ENCODE data around the gene GALNT7.

Gene GALNT7

DNA sequence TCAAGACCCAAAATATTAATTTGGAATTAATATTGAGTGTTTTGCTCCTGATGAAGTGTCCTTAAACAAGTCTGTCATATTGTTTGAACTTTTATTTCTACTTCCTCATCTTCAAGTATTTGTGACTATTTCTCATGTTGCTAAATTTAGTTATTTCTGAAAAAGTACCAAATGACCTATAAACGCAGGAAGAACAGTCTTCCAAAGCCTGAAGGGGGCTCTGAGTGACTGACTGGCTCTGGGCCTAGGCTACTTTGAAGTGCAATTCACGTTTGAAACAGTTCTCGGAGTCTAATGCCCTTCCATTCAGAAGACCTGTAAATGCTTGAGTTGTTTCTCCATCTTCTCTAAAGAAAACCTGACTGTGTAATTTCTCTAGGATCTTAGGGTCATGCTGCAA is 26.5 kb downstream of the GALNT7 start:
- H3K9me3 ChIP-seq (ENCODE audit: control insufficient read depth, insufficient read depth, low read length) = no peaks in the 10 kb centered on the region
- H3K9ac ChIP-seq (ENCODE audit: low read depth, low read length) = no peak overlapping the region
- H3K36me3 ChIP-seq (ENCODE audit: insufficient read depth, low read length) = no peaks in the 10 kb centered on the region
- H3K4me1 ChIP-seq (ENCODE audit: insufficient read depth, low read length) = peaks cover 40% of the 10 kb centered on the region

DNA sequence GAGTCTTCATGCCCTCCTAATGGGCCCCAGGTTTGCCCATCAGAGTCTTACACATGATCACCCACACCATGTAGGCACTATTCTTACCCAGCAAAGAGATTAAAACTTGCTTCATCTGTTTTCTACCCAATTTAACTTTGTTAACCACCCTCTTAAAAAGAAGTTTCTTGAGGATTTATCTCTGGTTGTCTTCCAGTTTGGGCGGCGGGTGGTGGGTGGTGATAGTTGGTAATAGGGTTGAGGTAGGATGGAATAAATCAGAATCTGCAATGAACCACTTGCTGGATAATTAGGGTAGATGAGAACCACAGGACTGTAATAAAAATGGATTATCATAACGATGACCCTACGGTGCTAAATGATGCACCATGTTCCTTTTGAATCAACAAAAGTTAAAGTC is 30.9 kb downstream of the GALNT7 start:
- no peaks in the 10 kb centered on the region for H3K36me3 ChIP-seq (ENCODE audit: insufficient read depth, low read length)
- 0 out of 2 replicates have a peak, but pooled peaks cover 4% of the 10 kb centered on the region for H3K4me1 ChIP-seq (ENCODE audit: insufficient read depth, low read length)
- no peaks in the 10 kb centered on the region; the same call in 1 of the 2 replicates for H3K9me3 ChIP-seq (ENCODE audit: control insufficient read depth, insufficient read depth, low read length)
- H3K9ac ChIP-seq (ENCODE audit: low read depth, low read length) = no peak overlapping the region

DNA sequence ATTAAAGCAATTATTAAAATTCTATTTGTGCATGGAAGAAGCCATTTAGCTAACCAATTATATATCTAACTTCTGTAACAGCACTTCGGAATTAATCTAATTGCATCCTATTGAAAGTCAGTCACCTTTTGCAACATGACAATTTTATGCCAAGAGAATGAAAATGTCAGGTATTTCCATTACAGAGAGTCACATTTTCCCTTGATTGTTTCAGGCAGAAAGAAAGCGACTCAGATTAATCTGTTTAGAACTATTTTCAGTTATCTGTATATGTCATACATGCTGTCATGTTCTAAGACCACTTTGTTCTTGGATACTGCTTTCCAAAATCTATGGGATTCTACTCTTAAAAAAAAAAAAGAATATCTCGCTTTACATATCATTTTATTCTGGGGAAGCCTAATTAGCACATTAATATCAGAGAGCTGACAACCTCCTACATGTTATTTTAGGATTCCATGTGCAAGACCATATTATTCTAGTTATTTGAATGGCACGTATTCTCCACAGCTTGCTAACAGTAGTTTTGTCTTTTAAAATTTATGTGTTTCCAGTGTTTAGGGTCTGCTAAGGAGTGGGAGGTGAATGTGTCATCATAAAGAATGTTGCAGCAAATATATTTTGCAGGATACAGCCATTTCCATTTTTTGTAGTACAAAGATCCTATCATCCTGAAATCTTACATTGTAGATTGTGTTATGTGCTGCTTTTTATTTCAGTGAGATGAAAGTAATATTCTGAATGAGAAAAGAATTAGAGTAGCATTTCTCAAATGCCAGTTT is 31.7 kb downstream of the GALNT7 start:
- Histone ChIP-seq H3K4me1 (ENCODE audit: insufficient read depth, low read length) (0 out of 2 replicates have a peak, but pooled peaks cover 1% of the 10 kb centered on the region), H3K36me3 (ENCODE audit: insufficient read depth, low read length) (no peaks in the 10 kb centered on the region), H3K9me3 (ENCODE audit: control insufficient read depth, insufficient read depth, low read length) (no peaks in the 10 kb centered on the region; the same call in 1 of the 2 replicates), H3K9ac (ENCODE audit: low read depth, low read length) (no peak overlapping the region)

DNA sequence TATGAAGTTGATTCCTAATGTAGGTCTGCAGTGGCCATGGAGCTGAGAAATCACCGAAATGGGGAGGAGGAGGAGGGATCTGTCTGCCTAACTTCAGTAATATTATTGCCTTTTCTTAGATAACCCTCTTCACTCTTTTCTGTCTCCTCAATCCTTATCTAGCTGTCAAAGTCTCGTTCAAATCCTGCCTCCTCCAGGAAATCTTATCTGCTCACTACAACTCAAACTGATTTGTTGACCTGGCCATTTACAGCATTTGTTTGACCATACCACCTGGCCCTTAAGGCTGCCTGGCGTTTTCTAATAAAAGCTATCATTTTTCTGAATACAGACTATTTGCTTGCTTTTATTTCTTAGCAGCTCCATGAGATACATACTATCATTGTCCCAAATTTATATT is 33.8 kb downstream of the GALNT7 start:
- Histone ChIP-seq H3K36me3 (ENCODE audit: insufficient read depth, low read length) (no peaks in the 10 kb centered on the region), H3K9me3 (ENCODE audit: control insufficient read depth, insufficient read depth, low read length) (no peaks in the 10 kb centered on the region; the same call in 1 of the 2 replicates), H3K4me1 (ENCODE audit: insufficient read depth, low read length) (peaks cover 4% of the 10 kb centered on the region; the same call in 1 of the 2 replicates), H3K9ac (ENCODE audit: low read depth, low read length) (no peak overlapping the region)

DNA sequence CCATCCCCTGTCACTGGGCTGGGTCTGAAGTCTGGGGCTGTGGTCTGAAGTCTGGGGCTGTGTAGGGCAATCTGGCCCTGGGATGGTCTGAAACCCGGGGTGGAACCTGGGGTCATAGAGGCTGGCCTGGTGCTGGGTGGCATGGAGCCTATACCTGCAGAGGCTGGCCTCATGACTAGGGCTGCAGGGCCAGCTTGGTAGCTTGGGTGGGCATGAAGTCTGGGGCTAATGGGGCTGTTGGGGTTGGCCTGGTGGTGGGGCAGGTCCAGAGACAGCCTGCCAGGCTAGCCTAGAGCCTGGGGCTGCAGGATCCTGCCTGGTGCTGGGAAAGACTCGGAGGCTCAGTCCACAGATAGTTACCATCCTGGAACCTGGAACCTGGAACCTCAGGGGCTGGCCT is 37.0 kb downstream of the GALNT7 start:
- no peaks in the 10 kb centered on the region; the same call in 1 of the 2 replicates for H3K9me3 ChIP-seq (ENCODE audit: control insufficient read depth, insufficient read depth, low read length)
- H3K36me3 ChIP-seq (ENCODE audit: insufficient read depth, low read length) = no peaks in the 10 kb centered on the region
- H3K4me1 ChIP-seq (ENCODE audit: insufficient read depth, low read length) = peaks cover 15% of the 10 kb centered on the region
- no peak overlapping the region for H3K9ac ChIP-seq (ENCODE audit: low read depth, low read length)

DNA sequence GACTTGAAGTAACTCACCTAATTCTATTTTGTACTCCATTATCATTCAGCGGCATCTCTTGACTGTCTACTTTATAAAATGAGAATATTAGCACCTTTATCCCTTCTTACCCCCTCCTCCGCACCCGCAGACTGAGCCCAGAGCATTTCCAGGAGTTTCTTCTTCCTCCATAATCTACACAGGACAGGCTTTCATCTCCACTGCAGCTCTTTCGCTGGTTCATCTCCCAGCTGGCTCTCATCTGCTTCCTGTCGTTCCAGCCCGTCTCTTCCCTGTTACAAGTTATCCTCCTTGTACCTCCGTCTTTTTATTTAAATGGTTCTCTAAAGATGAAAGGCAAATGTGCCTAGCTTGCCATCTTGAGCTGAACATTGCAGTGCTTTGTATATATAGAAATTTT is 39.8 kb downstream of the GALNT7 start:
- H3K9ac ChIP-seq (ENCODE audit: low read depth, low read length) = no peak overlapping the region
- H3K36me3 ChIP-seq (ENCODE audit: insufficient read depth, low read length) = no peaks in the 10 kb centered on the region
- H3K4me1 ChIP-seq (ENCODE audit: insufficient read depth, low read length) = peaks cover 28% of the 10 kb centered on the region
- no peaks in the 10 kb centered on the region for H3K9me3 ChIP-seq (ENCODE audit: control insufficient read depth, insufficient read depth, low read length)

DNA sequence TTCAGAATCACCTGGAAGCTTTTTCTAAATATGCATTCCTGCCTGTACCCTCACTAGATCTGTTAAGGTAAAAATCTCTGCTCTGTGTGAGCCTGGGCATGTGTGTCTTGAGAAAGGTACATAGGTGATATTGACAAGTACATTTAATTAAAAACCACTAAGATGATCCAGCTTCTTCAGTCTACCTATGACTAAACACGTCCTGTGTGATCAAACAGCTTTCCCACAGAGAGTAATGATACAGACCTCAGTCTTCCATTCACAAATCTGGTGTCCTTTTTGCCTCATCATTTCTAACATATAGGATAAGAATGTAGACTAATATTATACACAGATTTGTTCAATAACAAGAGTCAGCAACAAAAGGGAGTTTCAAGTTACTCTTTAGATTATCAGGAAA is 42.6 kb downstream of the GALNT7 start:
- no peaks in the 10 kb centered on the region for H3K36me3 ChIP-seq (ENCODE audit: insufficient read depth, low read length)
- H3K9ac ChIP-seq (ENCODE audit: low read depth, low read length) = no peak overlapping the region
- H3K4me1 ChIP-seq (ENCODE audit: insufficient read depth, low read length) = peaks cover 28% of the 10 kb centered on the region
- no peaks in the 10 kb centered on the region for H3K9me3 ChIP-seq (ENCODE audit: control insufficient read depth, insufficient read depth, low read length)

DNA sequence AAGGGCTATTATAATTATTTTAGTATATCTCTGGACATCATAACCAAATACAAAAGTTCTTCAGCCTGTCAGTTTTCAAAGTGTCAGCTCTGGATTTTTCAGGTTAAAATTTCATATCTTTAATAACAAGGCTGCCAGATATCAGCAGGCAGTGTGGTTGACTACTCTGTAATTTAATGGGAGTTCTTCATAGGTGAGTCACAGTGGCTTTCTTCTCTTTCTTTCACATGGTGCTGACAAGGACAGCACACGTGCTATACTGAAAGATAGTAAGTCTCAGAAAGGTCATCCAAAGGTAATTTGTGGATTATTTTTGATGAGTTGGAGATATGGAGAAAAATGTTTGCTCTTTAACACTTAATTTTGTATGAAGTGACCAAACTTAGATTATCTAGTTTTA is 43.2 kb downstream of the GALNT7 start:
- H3K9ac ChIP-seq (ENCODE audit: low read depth, low read length) = no peak overlapping the region
- peaks cover 26% of the 10 kb centered on the region for H3K4me1 ChIP-seq (ENCODE audit: insufficient read depth, low read length)
- no peaks in the 10 kb centered on the region for H3K36me3 ChIP-seq (ENCODE audit: insufficient read depth, low read length)
- no peaks in the 10 kb centered on the region for H3K9me3 ChIP-seq (ENCODE audit: control insufficient read depth, insufficient read depth, low read length)

DNA sequence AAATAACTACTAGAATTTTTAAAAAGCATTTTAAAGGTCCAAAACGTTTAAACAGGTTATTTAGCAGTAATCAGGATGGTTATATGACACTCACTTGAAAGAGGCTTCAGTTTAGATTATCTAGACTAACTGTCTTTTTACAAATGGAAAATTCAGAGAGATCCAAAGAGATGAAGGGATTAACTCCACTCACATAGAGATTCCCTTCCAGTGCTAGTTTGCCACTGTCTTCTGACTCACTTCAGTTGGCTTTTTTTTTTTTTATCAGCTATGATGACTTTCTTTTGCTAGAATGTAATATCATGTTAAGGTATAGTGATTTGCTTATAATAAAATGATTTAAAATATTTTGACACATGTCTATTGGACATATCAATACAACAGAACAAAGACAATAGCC is 43.8 kb downstream of the GALNT7 start:
- Histone ChIP-seq H3K36me3 (ENCODE audit: insufficient read depth, low read length) (no peaks in the 10 kb centered on the region), H3K4me1 (ENCODE audit: insufficient read depth, low read length) (peaks cover 25% of the 10 kb centered on the region), H3K9me3 (ENCODE audit: control insufficient read depth, insufficient read depth, low read length) (no peaks in the 10 kb centered on the region), H3K9ac (ENCODE audit: low read depth, low read length) (no peak overlapping the region)

DNA sequence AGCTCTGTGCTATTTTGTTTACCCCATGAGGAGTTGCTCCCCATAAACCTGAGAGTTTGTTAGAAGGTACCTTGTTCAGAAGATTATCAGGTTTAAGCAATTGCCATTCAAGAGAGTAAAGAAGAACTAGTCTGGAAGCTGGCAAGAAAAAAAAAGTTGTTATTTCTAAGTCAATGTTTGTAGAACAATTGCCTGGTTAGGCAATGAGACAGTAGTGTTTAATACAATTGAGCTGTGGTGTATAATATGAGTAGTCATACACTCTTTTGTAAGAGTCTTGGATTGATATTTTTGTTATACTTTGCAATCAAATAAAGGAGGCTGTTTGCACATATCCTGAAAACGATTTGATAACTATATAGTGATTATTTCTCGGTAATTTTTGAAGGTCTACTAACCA is 44.7 kb downstream of the GALNT7 start:
- no peaks in the 10 kb centered on the region for H3K36me3 ChIP-seq (ENCODE audit: insufficient read depth, low read length)
- peaks cover 34% of the 10 kb centered on the region for H3K4me1 ChIP-seq (ENCODE audit: insufficient read depth, low read length)
- no peak overlapping the region for H3K9ac ChIP-seq (ENCODE audit: low read depth, low read length)
- H3K9me3 ChIP-seq (ENCODE audit: control insufficient read depth, insufficient read depth, low read length) = no peaks in the 10 kb centered on the region

DNA sequence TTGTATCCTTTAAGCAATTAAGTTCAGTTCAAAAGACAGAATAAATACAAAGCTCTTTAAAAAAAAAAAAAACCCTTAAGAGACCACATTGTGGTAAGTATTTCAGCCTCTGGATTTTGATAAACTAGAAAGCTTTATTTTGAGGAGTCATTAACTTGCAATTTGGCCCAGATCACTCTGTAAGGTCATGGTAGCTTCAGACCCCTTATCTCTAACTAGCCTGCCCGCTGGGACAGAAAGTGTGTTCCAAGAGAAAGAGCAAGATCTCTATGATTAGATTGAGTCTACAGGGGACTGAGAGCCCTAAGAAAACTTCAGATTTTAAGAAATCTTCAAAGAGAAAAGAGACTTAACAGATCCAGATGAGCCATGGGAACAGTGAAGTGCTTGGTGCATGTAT is 45.6 kb downstream of the GALNT7 start:
- no peaks in the 10 kb centered on the region for H3K9me3 ChIP-seq (ENCODE audit: control insufficient read depth, insufficient read depth, low read length)
- peaks cover 36% of the 10 kb centered on the region for H3K4me1 ChIP-seq (ENCODE audit: insufficient read depth, low read length)
- no peak overlapping the region for H3K9ac ChIP-seq (ENCODE audit: low read depth, low read length)
- no peaks in the 10 kb centered on the region for H3K36me3 ChIP-seq (ENCODE audit: insufficient read depth, low read length)

DNA sequence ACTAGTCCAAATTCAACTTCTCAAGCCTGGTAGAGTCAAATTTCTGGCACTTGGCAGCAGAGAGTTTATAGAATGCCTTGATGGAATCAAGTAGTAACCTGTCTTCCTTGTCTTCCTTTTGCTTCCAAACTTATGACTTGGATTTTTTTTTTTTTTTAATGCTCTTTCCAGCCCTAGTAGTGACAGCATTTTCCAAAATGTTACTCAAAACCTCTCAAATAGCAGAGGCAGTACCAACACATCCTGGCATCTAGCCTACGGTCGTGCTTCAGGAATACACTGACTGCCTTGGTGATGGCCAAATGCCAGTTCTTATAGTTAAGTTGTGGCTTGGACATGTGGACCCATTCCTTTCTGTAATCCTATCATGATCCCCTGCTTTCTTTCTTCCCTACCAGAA is 46.0 kb downstream of the GALNT7 start:
- Histone ChIP-seq H3K36me3 (ENCODE audit: insufficient read depth, low read length) (no peaks in the 10 kb centered on the region), H3K9me3 (ENCODE audit: control insufficient read depth, insufficient read depth, low read length) (no peaks in the 10 kb centered on the region), H3K9ac (ENCODE audit: low read depth, low read length) (no peak overlapping the region), H3K4me1 (ENCODE audit: insufficient read depth, low read length) (peaks cover 32% of the 10 kb centered on the region)

DNA sequence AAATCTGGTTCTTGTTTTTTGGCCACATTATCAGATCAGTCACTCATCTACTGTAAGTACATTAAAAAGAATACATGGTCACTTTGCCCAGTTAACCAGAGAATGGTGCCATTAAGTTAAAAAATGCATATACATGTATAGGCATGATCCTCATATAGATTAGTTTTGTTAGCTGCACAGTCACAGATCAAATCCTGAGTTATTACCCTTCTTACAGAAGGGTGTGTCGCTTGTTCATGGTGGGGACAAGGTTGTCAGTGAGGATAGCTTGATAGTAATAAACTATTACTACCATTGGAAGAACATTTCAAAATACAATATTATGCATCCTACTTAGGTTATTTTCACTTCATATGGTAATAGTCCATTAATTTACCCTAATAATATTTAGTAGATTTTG is 48.5 kb downstream of the GALNT7 start:
- H3K36me3 ChIP-seq (ENCODE audit: insufficient read depth, low read length) = no peaks in the 10 kb centered on the region
- no peak overlapping the region for H3K9ac ChIP-seq (ENCODE audit: low read depth, low read length)
- peaks cover 24% of the 10 kb centered on the region for H3K4me1 ChIP-seq (ENCODE audit: insufficient read depth, low read length)
- H3K9me3 ChIP-seq (ENCODE audit: control insufficient read depth, insufficient read depth, low read length) = no peaks in the 10 kb centered on the region

DNA sequence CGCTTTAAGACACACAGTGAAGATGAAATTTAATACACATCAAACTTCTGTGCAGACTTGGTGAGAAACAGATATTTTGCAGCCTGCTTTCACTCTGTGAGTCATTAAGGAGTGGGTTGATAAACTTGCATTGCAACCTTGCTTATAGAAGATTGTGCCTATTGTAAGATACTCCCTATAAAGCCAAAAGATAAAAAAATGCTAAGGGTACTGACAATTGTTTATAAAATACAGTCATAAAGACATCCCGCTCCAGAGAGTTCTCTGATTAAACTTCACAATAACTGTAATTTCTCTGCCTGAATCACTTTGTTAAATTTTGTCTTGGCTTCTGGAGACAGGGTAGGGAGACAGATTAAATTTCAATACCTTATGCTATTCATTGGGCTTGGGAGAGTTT is 49.1 kb downstream of the GALNT7 start:
- Histone ChIP-seq H3K9ac (ENCODE audit: low read depth, low read length) (no peak overlapping the region), H3K36me3 (ENCODE audit: insufficient read depth, low read length) (no peaks in the 10 kb centered on the region), H3K9me3 (ENCODE audit: control insufficient read depth, insufficient read depth, low read length) (no peaks in the 10 kb centered on the region), H3K4me1 (ENCODE audit: insufficient read depth, low read length) (peaks cover 18% of the 10 kb centered on the region)

DNA sequence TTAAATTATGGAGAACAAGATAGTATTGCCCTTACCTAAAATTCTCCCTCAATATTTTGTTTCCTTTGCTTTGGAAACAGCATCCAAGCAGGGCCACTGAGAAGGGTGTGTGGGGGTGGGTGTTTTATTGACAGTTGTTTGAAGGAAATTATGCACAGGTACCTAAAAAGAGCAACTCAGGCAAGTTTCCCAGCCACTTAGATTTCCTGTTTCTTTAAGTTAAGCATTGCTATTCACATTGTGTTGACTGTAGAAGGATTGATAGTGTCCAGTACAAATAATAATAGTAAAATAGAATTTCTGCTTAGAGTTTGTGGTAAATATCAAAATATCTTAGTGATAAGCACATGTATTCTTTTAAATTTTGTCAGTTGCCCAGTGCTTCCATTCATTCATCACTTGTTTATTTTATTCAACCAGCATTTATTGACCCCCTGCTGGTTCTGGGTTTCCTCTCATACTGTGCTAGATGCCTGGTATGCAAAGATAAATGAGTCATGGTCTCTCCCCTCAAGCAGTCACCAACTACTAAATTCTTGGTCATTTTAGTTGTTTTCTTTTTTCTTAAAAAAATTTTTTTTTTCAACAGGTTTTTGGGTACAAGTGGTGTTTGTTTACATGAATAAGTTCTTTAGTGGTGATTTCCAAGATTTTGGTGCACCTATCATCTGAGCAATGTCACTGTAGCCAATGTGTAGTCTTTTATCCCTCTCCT is 50.0 kb downstream of the GALNT7 start:
- peaks cover 18% of the 10 kb centered on the region for H3K4me1 ChIP-seq (ENCODE audit: insufficient read depth, low read length)
- no peaks in the 10 kb centered on the region for H3K9me3 ChIP-seq (ENCODE audit: control insufficient read depth, insufficient read depth, low read length)
- no peaks in the 10 kb centered on the region for H3K36me3 ChIP-seq (ENCODE audit: insufficient read depth, low read length)
- H3K9ac ChIP-seq (ENCODE audit: low read depth, low read length) = no peak overlapping the region

Measured in ES-I3 (cell line).